Trophoblast cell (in vitro differentiated cells and primary cell): ENCODE data around the gene C9orf72.
"Not testable (repeated sequence)": the region's sequence is repeated elsewhere in the genome, so short reads cannot be mapped to it uniquely, and the experiment has no call there.

Source experiments
- DNase-seq, 2 donors: peaks; one replicate each; pipeline ENCODE4 v3.0.0-alpha.2; 2016
- H2AFZ ChIP-seq: 2 replicates; pipeline ENCODE4 v1.6.1; 2013; ENCODE audit warnings: low read length, moderate library complexity, mild to moderate bottlenecking; ENCODE audit not compliant: insufficient read depth, poor library complexity
- H2AK5ac ChIP-seq: 2 replicates; pipeline ENCODE4 v1.6.1; 2013; ENCODE audit warnings: mild to moderate bottlenecking, low read length
- H2BK120ac ChIP-seq: 2 replicates; pipeline ENCODE4 v1.6.1; 2013; ENCODE audit warnings: low read length, mild to moderate bottlenecking, moderate library complexity; ENCODE audit not compliant: insufficient read depth, poor library complexity
- H2BK12ac ChIP-seq: 2 replicates; pipeline ENCODE4 v1.6.1; 2013; ENCODE audit warnings: mild to moderate bottlenecking, low read length, moderate library complexity
- H2BK5ac ChIP-seq: 2 replicates; pipeline ENCODE4 v1.6.1; 2013; ENCODE audit warnings: low read length, low read depth, moderate library complexity, mild to moderate bottlenecking; ENCODE audit not compliant: poor library complexity
- H3K14ac ChIP-seq: 2 replicates; pipeline ENCODE4 v1.6.1; 2013; ENCODE audit warnings: mild to moderate bottlenecking, low read length
- H3K18ac ChIP-seq: 2 replicates; pipeline ENCODE4 v1.6.1; 2013; ENCODE audit warnings: mild to moderate bottlenecking, low read length
- H3K23ac ChIP-seq: 2 replicates; pipeline ENCODE4 v1.6.1; 2013; ENCODE audit warnings: low read length
- H3K27ac ChIP-seq: 2 replicates; pipeline ENCODE4 v1.5.1; 2013; ENCODE audit warnings: low read depth, mild to moderate bottlenecking, inconsistent platforms, low read length, moderate library complexity
- H3K27me3 ChIP-seq: 2 replicates; pipeline ENCODE4 v1.6.1; 2013; ENCODE audit warnings: inconsistent platforms, mild to moderate bottlenecking, low read length, moderate library complexity; ENCODE audit not compliant: insufficient read depth
- H3K36me3 ChIP-seq, 2 experiments: 1 replicate in 1 of 2; 2 replicates in 1 of 2; pipeline ENCODE4 v1.6.1; 2013; ENCODE audit warnings: low read length in 2 of 2, mild to moderate bottlenecking in 2 of 2, moderate library complexity in 1 of 2; ENCODE audit not compliant: insufficient read depth in 2 of 2, control insufficient read depth in 1 of 2
- H3K4ac ChIP-seq: 2 replicates; pipeline ENCODE4 v1.6.1; 2013; ENCODE audit warnings: low read depth, mild to moderate bottlenecking, low read length, moderate library complexity
- H3K4me1 ChIP-seq, 2 experiments: 1 replicate in 1 of 2; 2 replicates in 1 of 2; pipeline ENCODE4 v1.6.1; 2013; ENCODE audit warnings: low read length in 2 of 2, mild to moderate bottlenecking in 2 of 2, moderate library complexity in 1 of 2; ENCODE audit not compliant: insufficient read depth in 2 of 2, control insufficient read depth in 1 of 2
- H3K4me2 ChIP-seq: 2 replicates; pipeline ENCODE4 v1.6.1; 2013; ENCODE audit warnings: inconsistent platforms, mild to moderate bottlenecking, low read length, moderate library complexity
- H3K4me3 ChIP-seq: 2 replicates; pipeline ENCODE4 v1.5.1; 2013; ENCODE audit warnings: mild to moderate bottlenecking, low read depth, low read length, inconsistent platforms
- H3K79me1 ChIP-seq: one replicate; pipeline ENCODE4 v1.6.1; 2013; ENCODE audit warnings: low read length
- H3K79me2 ChIP-seq: 2 replicates; pipeline ENCODE4 v1.6.1; 2013; ENCODE audit warnings: low read length, mild to moderate bottlenecking; ENCODE audit not compliant: control insufficient read depth, insufficient read depth, poor library complexity
- H3K9ac ChIP-seq: 2 replicates; pipeline ENCODE4 v1.6.1; 2013; ENCODE audit warnings: mild to moderate bottlenecking, low read length
- H3K9me3 ChIP-seq: 2 replicates; pipeline ENCODE4 v1.6.1; 2013; ENCODE audit warnings: low read depth, mild to moderate bottlenecking, control low read depth, inconsistent platforms, low read length; ENCODE audit not compliant: insufficient read depth
- H4K12ac ChIP-seq: 2 replicates; pipeline ENCODE4 v1.6.1; 2013; ENCODE audit warnings: low read depth, mild to moderate bottlenecking, low read length, moderate library complexity
- H4K8ac ChIP-seq: 2 replicates; pipeline ENCODE4 v1.6.1; 2013; ENCODE audit warnings: low read depth, mild to moderate bottlenecking, low read length, moderate library complexity
- H4K91ac ChIP-seq: one replicate; pipeline ENCODE4 v1.6.1; 2013; ENCODE audit warnings: low read depth, mild to moderate bottlenecking, low read length, moderate library complexity
- WGBS: extraction: QIAGEN DNeasy Blood & Tissue Kit; methylation state at CpG from one replicate; pipeline ENCODE4 v1.1.7; 2013; ENCODE audit warnings: missing lambda C conversion rate; ENCODE audit not compliant: insufficient read length, insufficient coverage; ENCODE audit errors: extremely low coverage; 5-methylcytosine and 5-hydroxymethylcytosine counted together

Gene C9orf72

GRCh38 chr9:27614551-27614950 is 41.3 kb upstream of the C9orf72 start:
- Histone ChIP-seq H3K4me1 (no peaks in the 10 kb centered on the region), H4K8ac (no peak overlapping the region), H3K36me3 (no peaks in the 10 kb centered on the region), H3K27ac (no peak overlapping the region), H4K12ac (no peak overlapping the region), H3K4me3 (no peak overlapping the region), H3K79me2 (no peaks in the 10 kb centered on the region), H2AK5ac (no peak overlapping the region), H2BK5ac (no peak overlapping the region), H3K27me3 (no peaks in the 10 kb centered on the region), H3K18ac (no peak overlapping the region), H2BK120ac (no peak overlapping the region), H2AFZ (no peak overlapping the region), H2BK12ac (no peak overlapping the region), H3K14ac (no peak overlapping the region), H3K23ac (no peak overlapping the region), H3K4me2 (no peak overlapping the region), H3K79me1 (peaks cover 3% of the 10 kb centered on the region), H4K91ac (no peak overlapping the region), H3K9ac (no peak overlapping the region), H3K9me3 (no peaks in the 10 kb centered on the region), H3K4ac (no peak overlapping the region)
- no peak for DNase-seq
- no CpG with 5 or more reads among the region's 11 CpGs for WGBS

GRCh38 chr9:27612036-27612435 is 38.8 kb upstream of the C9orf72 start:
- H2BK120ac ChIP-seq, H3K79me1 ChIP-seq, H2AK5ac ChIP-seq, H4K91ac ChIP-seq, H3K9ac ChIP-seq, H2BK5ac ChIP-seq, H3K4me2 ChIP-seq, DNase-seq, H3K4ac ChIP-seq, H3K79me2 ChIP-seq, H3K23ac ChIP-seq, H4K12ac ChIP-seq, H3K27me3 ChIP-seq, H3K9me3 ChIP-seq, H4K8ac ChIP-seq, H3K4me3 ChIP-seq, H3K27ac ChIP-seq, H2AFZ ChIP-seq, H2BK12ac ChIP-seq, H3K4me1 ChIP-seq, H3K14ac ChIP-seq, H3K36me3 ChIP-seq, H3K18ac ChIP-seq: not testable (repeated sequence)
- no CpG with 5 or more reads among the region's 4 CpGs for WGBS

GRCh38 chr9:27610622-27611021 is 37.3 kb upstream of the C9orf72 start:
- Histone ChIP-seq H3K14ac (no peak overlapping the region), H2BK12ac (no peak overlapping the region), H3K9ac (no peak overlapping the region), H2BK120ac (no peak overlapping the region), H3K79me2 (no peaks in the 10 kb centered on the region), H3K4me1 (no peaks in the 10 kb centered on the region), H4K8ac (no peak overlapping the region), H3K27me3 (no peaks in the 10 kb centered on the region), H4K91ac (no peak overlapping the region), H3K4me2 (no peak overlapping the region), H2AK5ac (no peak overlapping the region), H3K9me3 (no peaks in the 10 kb centered on the region), H3K23ac (no peak overlapping the region), H3K4me3 (no peak overlapping the region), H4K12ac (no peak overlapping the region), H2BK5ac (no peak overlapping the region), H3K27ac (no peak overlapping the region), H3K4ac (no peak overlapping the region), H3K79me1 (peaks cover 3% of the 10 kb centered on the region), H3K18ac (no peak overlapping the region), H2AFZ (no peak overlapping the region), H3K36me3 (no peaks in the 10 kb centered on the region)
- DNase-seq: no peak
- WGBS: no CpG with 5 or more reads among the region's 19 CpGs

GRCh38 chr9:27602954-27603353 is 29.7 kb upstream of the C9orf72 start:
- H2AK5ac ChIP-seq: no peak overlapping the region
- no peak overlapping the region for H3K18ac ChIP-seq
- peak overlapping the region; percentile 30 for H3K4me2 ChIP-seq
- H3K36me3 ChIP-seq: no peaks in the 10 kb centered on the region
- no peaks in the 10 kb centered on the region for H3K9me3 ChIP-seq
- no peak overlapping the region for H2BK5ac ChIP-seq
- no peaks in the 10 kb centered on the region for H3K79me2 ChIP-seq
- WGBS: no CpG with 5 or more reads among the region's 4 CpGs
- H3K27ac ChIP-seq: peak overlapping the region; percentile 63
- H4K12ac ChIP-seq: no peak overlapping the region
- H2BK12ac ChIP-seq: no peak overlapping the region
- H3K4ac ChIP-seq: no peak overlapping the region
- no peak overlapping the region for H4K91ac ChIP-seq
- peaks cover 0 to 4% of the 10 kb centered on the region in 2 experiments for H3K4me1 ChIP-seq
- H3K23ac ChIP-seq: no peak overlapping the region
- H3K9ac ChIP-seq: no peak overlapping the region
- H3K27me3 ChIP-seq: no peaks in the 10 kb centered on the region
- H3K79me1 ChIP-seq: no peaks in the 10 kb centered on the region
- H3K14ac ChIP-seq: no peak overlapping the region
- H4K8ac ChIP-seq: no peak overlapping the region
- no peak for DNase-seq
- H2AFZ ChIP-seq: no peak overlapping the region
- no peak overlapping the region for H3K4me3 ChIP-seq
- no peak overlapping the region for H2BK120ac ChIP-seq
